Measurements from ENCODE around the gene PIGL. TPM values are rescaled to one million over a fixed set of nuclear protein-coding genes. Genes with fewer than 3 reads are reported as not detected.
"Not testable (repeated sequence)": the region's sequence is repeated elsewhere in the genome, so short reads cannot be mapped to it uniquely, and the experiment has no call there.

Gene PIGL
- total RNA-seq, 1 donor from 2014 or later: 37.1 TPM

- peak overlapping the region; percentile 68 for H3K27ac Mint-ChIP-seq
- DNase-seq (ENCODE audit: low spot score, unreplicated experiment): no peak
- no peak overlapping the region for H3K4me3 Mint-ChIP-seq (ENCODE audit: low read depth)
- H3K27me3 Mint-ChIP-seq: no peaks in the 10 kb centered on the region
- peaks cover 15% of the 10 kb centered on the region for H3K36me3 Mint-ChIP-seq (ENCODE audit: insufficient read depth)
- peaks cover 21% of the 10 kb centered on the region for H3K4me1 Mint-ChIP-seq (ENCODE audit: low read depth)
- H3K9me3 Mint-ChIP-seq (ENCODE audit: low read depth): no peaks in the 10 kb centered on the region
- no peak for TF ChIP-seq CTCF (IDR thresholded peaks at IDR 0.05; ENCODE audit: unreplicated experiment)
Observed at GRCh38 chr17:16199093-16199492, 17.9 kb upstream of the PIGL start.

GRCh38 chr17:16201693-16202131 lies 15.3 kb upstream of the PIGL start:
- not testable (repeated sequence) for H3K4me3 Mint-ChIP-seq (ENCODE audit: low read depth); H3K27me3 Mint-ChIP-seq; H3K36me3 Mint-ChIP-seq (ENCODE audit: insufficient read depth); H3K9me3 Mint-ChIP-seq (ENCODE audit: low read depth); DNase-seq (ENCODE audit: low spot score, unreplicated experiment)
- Mint-ChIP-seq H3K27ac (peak overlapping the region; percentile 23), H3K4me1 (ENCODE audit: low read depth) (peaks cover 28% of the 10 kb centered on the region)

GRCh38 chr17:16202554-16203500 lies 14.2 kb upstream of the PIGL start:
- not testable (repeated sequence) for DNase-seq (ENCODE audit: low spot score, unreplicated experiment); H3K27me3 Mint-ChIP-seq; H3K4me3 Mint-ChIP-seq (ENCODE audit: low read depth); H3K36me3 Mint-ChIP-seq (ENCODE audit: insufficient read depth); H3K9me3 Mint-ChIP-seq (ENCODE audit: low read depth)
- peak overlapping the region; percentile 87 for H3K27ac Mint-ChIP-seq
- peaks cover 28% of the 10 kb centered on the region for H3K4me1 Mint-ChIP-seq (ENCODE audit: low read depth)

- not testable (repeated sequence) for H3K27me3 Mint-ChIP-seq; H3K4me3 Mint-ChIP-seq (ENCODE audit: low read depth)
Observed at GRCh38 chr17:16204763-16205162, 12.2 kb upstream of the PIGL start.

GRCh38 chr17:16211590-16211989 lies 5.4 kb upstream of the PIGL start:
- DNase-seq (ENCODE audit: low spot score, unreplicated experiment): no peak
- Mint-ChIP-seq H3K27me3 (no peaks in the 10 kb centered on the region), H3K4me1 (ENCODE audit: low read depth) (peaks cover 15% of the 10 kb centered on the region), H3K9me3 (ENCODE audit: low read depth) (no peaks in the 10 kb centered on the region), H3K4me3 (ENCODE audit: low read depth) (no peak overlapping the region), H3K36me3 (ENCODE audit: insufficient read depth) (peaks cover 2% of the 10 kb centered on the region), H3K27ac (peak overlapping the region; percentile 45)
- TF ChIP-seq CTCF (IDR thresholded peaks at IDR 0.05; ENCODE audit: unreplicated experiment): no peak

More at GRCh38 chr17:16204763-16205162, 12.2 kb upstream of the PIGL start:
- peaks cover 24% of the 10 kb centered on the region for H3K4me1 Mint-ChIP-seq (ENCODE audit: low read depth)
- H3K9me3 Mint-ChIP-seq (ENCODE audit: low read depth); H3K36me3 Mint-ChIP-seq (ENCODE audit: insufficient read depth); DNase-seq (ENCODE audit: low spot score, unreplicated experiment): not testable (repeated sequence)
- peak overlapping the region; percentile 3 for H3K27ac Mint-ChIP-seq

GRCh38 chr17:16212793-16213192 lies 4.2 kb upstream of the PIGL start:
- no peaks in the 10 kb centered on the region for H3K9me3 Mint-ChIP-seq (ENCODE audit: low read depth)
- H3K27ac Mint-ChIP-seq: no peak overlapping the region
- no peak for TF ChIP-seq CTCF (IDR thresholded peaks at IDR 0.05; ENCODE audit: unreplicated experiment)
- no peak for DNase-seq (ENCODE audit: low spot score, unreplicated experiment)
- no peaks in the 10 kb centered on the region for H3K27me3 Mint-ChIP-seq
- no peaks in the 10 kb centered on the region for H3K36me3 Mint-ChIP-seq (ENCODE audit: insufficient read depth)
- H3K4me1 Mint-ChIP-seq (ENCODE audit: low read depth): peaks cover 19% of the 10 kb centered on the region
- H3K4me3 Mint-ChIP-seq (ENCODE audit: low read depth): no peak overlapping the region

All from progenitor cell of endocrine pancreas (in vitro differentiated cells).